K562 (cell line): ENCODE results near the gene FEN1. TPM values are rescaled to one million over a fixed set of nuclear protein-coding genes. Genes with fewer than 3 reads are reported as not detected.

Experiments used
- ATAC-seq: fragments of 200-7000 bp; cut with Tn5 transposase; 3 replicates; pipeline ENCODE4 v1.9.1; 2020; ENCODE audit warnings: moderate library complexity
- BruUV-seq: library from RNA; stranded (reverse); fragments of 400-500 nt; replicated peaks from 2 replicates; lab custom pipeline; 2021; lab: Mats Ljungman, UMichigan
- CTCF ChIA-PET: fragments of 300-600 bp; formaldehyde crosslinking; extraction: SDS; loops from one replicate; lab custom pipeline; 2021; ENCODE audit warnings: low intra/inter-chr PET ratio; lab: Yijun Ruan, JAX
- POLR2A ChIA-PET: fragments of 300-600, 350-650 bp; sonication (Branson Sonifier 250); formaldehyde crosslinking; extraction: SDS; loops from one replicate; lab custom pipeline; 2021; ENCODE audit warnings: antibody characterized with exemption, inconsistent platforms; lab: Yijun Ruan, JAX
- DNase-seq, 4 experiments: peaks; one replicate each; pipeline versions ENCODE4 v3.0.0 to v3.0.0-alpha.2; 2011 to 2018; ENCODE audit warnings: low spot score in 3 of 4, mixed read lengths in 3 of 4; ENCODE audit errors: extremely low read depth in 1 of 4
- FAIRE-seq: peaks from 2 replicates; lab custom pipeline; 2011; peaks lifted over from hg19 to GRCh38; lab: Jason Lieb, UNC
- H2AFZ ChIP-seq: 2 replicates; pipeline ENCODE4 v1.6.0; 2011; ENCODE audit warnings: low read depth, low read length, control low read depth, inconsistent platforms
- H3K27ac ChIP-seq: fragments of 200-600 bp; 3 replicates; pipeline ENCODE4 v1.8.0; 2011; ENCODE audit warnings: low read depth, mild to moderate bottlenecking, control low read depth, inconsistent platforms, low read length, moderate library complexity, mixed read lengths; ENCODE audit errors: extremely low read depth
- H3K27me3 ChIP-seq, 2 experiments: fragments of 300-600 bp in 1 of 2; 2 replicates in 1 of 2; 3 replicates in 1 of 2; pipeline versions ENCODE4 v1.6.0 to v1.8.0; 2011; ENCODE audit warnings: inconsistent platforms in 2 of 2, low read length in 2 of 2, mild to moderate bottlenecking in 1 of 2, mixed read lengths in 1 of 2, moderate library complexity in 1 of 2; ENCODE audit not compliant: control insufficient read depth in 2 of 2, insufficient read depth in 2 of 2
- H3K36me3 ChIP-seq: fragments of 300-600 bp; 3 replicates; pipeline ENCODE4 v1.8.0; 2011; ENCODE audit warnings: mild to moderate bottlenecking, low read length, inconsistent platforms; ENCODE audit not compliant: control insufficient read depth, insufficient read depth
- H3K4me1 ChIP-seq, 2 experiments: fragments of 200-600 bp in 1 of 2; replicated peaks in 1 of 2; 2 replicates in 1 of 2; 3 replicates in 1 of 2; pipeline versions ENCODE4 v1.5.1 to v1.8.0; 2011; ENCODE audit warnings: inconsistent platforms in 2 of 2, low read length in 2 of 2, mild to moderate bottlenecking in 1 of 2, mixed read lengths in 1 of 2, moderate library complexity in 1 of 2; ENCODE audit not compliant: control insufficient read depth in 2 of 2, insufficient read depth in 2 of 2
- H3K4me2 ChIP-seq: 2 replicates; pipeline ENCODE4 v1.6.1; 2011; ENCODE audit warnings: low read length, control low read depth, inconsistent platforms, mixed read lengths; ENCODE audit not compliant: insufficient read depth
- H3K4me3 ChIP-seq: fragments of 200-600 bp; sonication (generic), shearing (Covaris generic); 2 replicates; pipeline ENCODE4 v1.5.1; 2016; ENCODE audit warnings: control low read depth, inconsistent platforms
- H3K79me2 ChIP-seq: fragments of 200-600 bp; 3 replicates; pipeline ENCODE4 v1.8.0; 2011; ENCODE audit warnings: low read length, inconsistent platforms; ENCODE audit not compliant: control insufficient read depth, insufficient read depth
- H3K9ac ChIP-seq, 2 experiments: 2 replicates each; pipeline versions ENCODE4 v1.6.0 to v1.6.1; 2011; ENCODE audit warnings: low read depth in 2 of 2, low read length in 2 of 2, control low read depth in 1 of 2, inconsistent platforms in 1 of 2, mild to moderate bottlenecking in 1 of 2, mixed read lengths in 1 of 2; ENCODE audit not compliant: insufficient read depth in 1 of 2
- H3K9me1 ChIP-seq: one replicate; pipeline ENCODE4 v1.6.0; 2011; ENCODE audit warnings: inconsistent platforms, mild to moderate bottlenecking, low read length, moderate library complexity; ENCODE audit not compliant: control insufficient read depth, insufficient read depth
- H3K9me3 ChIP-seq: replicated peaks from 2 replicates; pipeline ENCODE4 v1.5.1; 2011; ENCODE audit warnings: low read depth, low read length, inconsistent platforms; ENCODE audit not compliant: control insufficient read depth, insufficient read depth
- H4K20me1 ChIP-seq: replicated peaks from 2 replicates; pipeline ENCODE4 v1.6.1; 2011; ENCODE audit warnings: low read length, inconsistent platforms, mixed read lengths; ENCODE audit not compliant: control insufficient read depth, insufficient read depth
- KLF10 ChIP-seq: fragments of 250-450 bp; sonication (Bioruptor Pico); IDR thresholded peaks from 2 replicates; pipeline ENCODE4 v1.6.1; 2021; ENCODE audit warnings: matching md5 sums
- LCOR ChIP-seq: sonication (generic); formaldehyde crosslinking; IDR thresholded peaks from 2 replicates; pipeline ENCODE4 v1.8.0; 2022; ENCODE audit warnings: mild to moderate bottlenecking, missing genetic modification reagents
- POLR2A ChIP-seq: fragments of 450-650 bp; conservative IDR thresholded peaks from 2 replicates; pipeline ENCODE4 v1.6.1; 2016
- POLR2AphosphoS2 ChIP-seq: IDR thresholded peaks from 2 replicates; pipeline ENCODE4 v1.6.1; 2012; ENCODE audit warnings: low read length, improper control_type of control experiment
- POLR2B ChIP-seq: fragments of 450-650 bp; IDR thresholded peaks from 2 replicates; pipeline ENCODE4 v1.6.1; 2018; ENCODE audit warnings: low read depth; ENCODE audit not compliant: partially characterized antibody
- SUPT5H ChIP-seq: fragments of 450-650 bp; IDR thresholded peaks from 2 replicates; pipeline ENCODE4 v1.6.1; 2016
- ZNF124 ChIP-seq: sonication (generic); formaldehyde crosslinking; IDR thresholded peaks from 2 replicates; pipeline ENCODE4 v1.8.1; 2022; ENCODE audit warnings: missing genetic modification reagents
- WGBS: fragments of 100-300 bp; shearing (Covaris generic); methylation state at CpG from one replicate; pipeline ENCODE4 v1.1.6; 2016; ENCODE audit warnings: low coverage, mixed read lengths; ENCODE audit not compliant: insufficient coverage; ENCODE audit errors: missing lambda C conversion rate; 5-methylcytosine and 5-hydroxymethylcytosine counted together
- in situ Hi-C: fragments of 300-500 bp; cut with MboI; formaldehyde crosslinking; loops from 4 replicates; pipeline ENCODE4 v1.15.0; 2018; ENCODE audit warnings: inconsistent platforms, mixed read lengths
- intact Hi-C: fragments of 100-400 bp; cut with micrococcal nuclease; formaldehyde crosslinking; loops from 2 replicates; pipeline ENCODE4 v1.14.2; 2022
- polyA plus RNA-seq, 8 experiments: library from polyadenylated mRNA; depleted of rRNA in 4 of 8; stranded (reverse) in 5 of 8; unstranded in 3 of 8; fragments of >200 nt; fragmentation: Nextera tagmentation in 2 of 8; fragmentation: Illumina TruSeq in 1 of 8; extraction: Ambion mirVana in 2 of 8; extraction: Trizol in 1 of 8; gene quantifications; 2 replicates each; pipeline versions ENCODE4 v1.2.1 to v1.2.3, GENCODE V29; 2011 to 2014; ENCODE audit warnings: inconsistent platforms in 1 of 8, missing spikeins in 1 of 8
- total RNA-seq, 7 experiments: library from RNA; depleted of rRNA in 6 of 7; stranded (reverse); fragments of >200 nt in 6 of 7; fragmentation: Illumina TruSeq in 2 of 7; extraction: Trizol in 2 of 7; gene quantifications; 2 replicates each; pipeline versions ENCODE4 v1.2.1 to v1.2.3, GENCODE V29; 2011 to 2021; ENCODE audit warnings: low replicate concordance in 1 of 7
- TF ChIP-seq, protein P1 (sequence below): sonication (generic); formaldehyde crosslinking; IDR thresholded peaks from 2 replicates; pipeline ENCODE4 v1.8.0; 2022; ENCODE audit warnings: missing genetic modification reagents, mild to moderate bottlenecking, moderate library complexity, borderline replicate concordance
- TF ChIP-seq, protein P2 (sequence below): fragments of 250-450 bp; sonication (Bioruptor Pico); IDR thresholded peaks from 2 replicates; pipeline ENCODE4 v1.6.1; 2021; ENCODE audit warnings: mild to moderate bottlenecking
- TF ChIP-seq, protein P3 (sequence below), 2 experiments: IDR thresholded peaks; 2 replicates each; pipeline ENCODE4 v1.6.1; 2012; ENCODE audit warnings: improper control_type of control experiment in 2 of 2, low read depth in 2 of 2, low read length in 2 of 2, borderline replicate concordance in 1 of 2
- TF ChIP-seq, protein P4 (sequence below): sonication (generic); formaldehyde crosslinking; IDR thresholded peaks from 2 replicates; pipeline ENCODE4 v1.8.0; 2023; ENCODE audit warnings: missing genetic modification reagents, mild to moderate bottlenecking, borderline replicate concordance

FEN1 gene
- total and polyA plus RNA-seq, 9 of the 15 experiments (the other 6 are each of a cell fraction or from before 2014, with no cell fraction given), result 58.1 to 156 (median 137) TPM

GRCh38 chr11:61806785-61807184 lies 14.1 kb downstream of the FEN1 start:
- Histone ChIP-seq H4K20me1 (no peaks in the 10 kb centered on the region; the same call in 1 of the 2 replicates), H3K4me3 (no peak overlapping the region), H3K27ac (no peak overlapping the region), H3K9me3 (no peaks in the 10 kb centered on the region), H3K79me2 (peaks cover 32% of the 10 kb centered on the region; the same call in 2 of the 3 replicates), H3K4me1 (peaks cover 22 to 26% of the 10 kb centered on the region in 2 experiments; a peak in 4 of 5 replicates), H3K9me1 (peaks cover 6% of the 10 kb centered on the region), H2AFZ (no peak overlapping the region), H3K27me3 (no peaks in the 10 kb centered on the region), H3K36me3 (peaks cover 97% of the 10 kb centered on the region), H3K9ac (peak overlapping the region in 1 of 2 experiments; percentile 68; a peak in 1 of 4 replicates), H3K4me2 (no peak overlapping the region)
- intact Hi-C loops, result no loop called here
- no TSS peak for BruUV-seq
- CTCF ChIA-PET, result no interaction called here
- in situ Hi-C loops, result no loop called here
- ATAC-seq (peak; percentile 13; the same call in 1 of the 3 replicates), DNase-seq (no peak), FAIRE-seq (no peak)
- POLR2A ChIA-PET, result interaction anchor here (0.8 to 7.6 kb wide), 5 partner anchors 9 to 142 kb away, joined by 3 to 97 read pairs (median 16); partner anchors contain the start of genes FADS1, FEN1 and TMEM258
- TF ChIP-seq, protein P1, sequence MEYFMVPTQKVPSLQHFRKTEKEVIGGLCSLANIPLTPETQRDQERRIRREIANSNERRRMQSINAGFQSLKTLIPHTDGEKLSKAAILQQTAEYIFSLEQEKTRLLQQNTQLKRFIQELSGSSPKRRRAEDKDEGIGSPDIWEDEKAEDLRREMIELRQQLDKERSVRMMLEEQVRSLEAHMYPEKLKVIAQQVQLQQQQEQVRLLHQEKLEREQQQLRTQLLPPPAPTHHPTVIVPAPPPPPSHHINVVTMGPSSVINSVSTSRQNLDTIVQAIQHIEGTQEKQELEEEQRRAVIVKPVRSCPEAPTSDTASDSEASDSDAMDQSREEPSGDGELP (CRISPR knock-in tag), result peak; percentile 13; the same call in 1 of the 2 replicates
- TF ChIP-seq, protein P2, sequence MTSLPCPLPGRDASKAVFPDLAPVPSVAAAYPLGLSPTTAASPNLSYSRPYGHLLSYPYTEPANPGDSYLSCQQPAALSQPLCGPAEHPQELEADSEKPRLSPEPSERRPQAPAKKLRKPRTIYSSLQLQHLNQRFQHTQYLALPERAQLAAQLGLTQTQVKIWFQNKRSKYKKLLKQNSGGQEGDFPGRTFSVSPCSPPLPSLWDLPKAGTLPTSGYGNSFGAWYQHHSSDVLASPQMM (CRISPR knock-in tag), result 0 out of 2 replicates have a peak, but pooled peaks have one; percentile 23
- peak; percentile 82 for TF ChIP-seq POLR2AphosphoS2
- TF ChIP-seq, protein P3, sequence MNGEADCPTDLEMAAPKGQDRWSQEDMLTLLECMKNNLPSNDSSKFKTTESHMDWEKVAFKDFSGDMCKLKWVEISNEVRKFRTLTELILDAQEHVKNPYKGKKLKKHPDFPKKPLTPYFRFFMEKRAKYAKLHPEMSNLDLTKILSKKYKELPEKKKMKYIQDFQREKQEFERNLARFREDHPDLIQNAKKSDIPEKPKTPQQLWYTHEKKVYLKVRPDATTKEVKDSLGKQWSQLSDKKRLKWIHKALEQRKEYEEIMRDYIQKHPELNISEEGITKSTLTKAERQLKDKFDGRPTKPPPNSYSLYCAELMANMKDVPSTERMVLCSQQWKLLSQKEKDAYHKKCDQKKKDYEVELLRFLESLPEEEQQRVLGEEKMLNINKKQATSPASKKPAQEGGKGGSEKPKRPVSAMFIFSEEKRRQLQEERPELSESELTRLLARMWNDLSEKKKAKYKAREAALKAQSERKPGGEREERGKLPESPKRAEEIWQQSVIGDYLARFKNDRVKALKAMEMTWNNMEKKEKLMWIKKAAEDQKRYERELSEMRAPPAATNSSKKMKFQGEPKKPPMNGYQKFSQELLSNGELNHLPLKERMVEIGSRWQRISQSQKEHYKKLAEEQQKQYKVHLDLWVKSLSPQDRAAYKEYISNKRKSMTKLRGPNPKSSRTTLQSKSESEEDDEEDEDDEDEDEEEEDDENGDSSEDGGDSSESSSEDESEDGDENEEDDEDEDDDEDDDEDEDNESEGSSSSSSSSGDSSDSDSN (IDR thresholded peaks at IDR 0.05; ENCODE audit: borderline replicate concordance in 1 of 2, low read depth in 2 of 2, low read length in 2 of 2), result no peak
- TF ChIP-seq SUPT5H, result peak; percentile 78
- TF ChIP-seq KLF10 (CRISPR knock-in tag), result peak; percentile 22; the same call in 1 of the 2 replicates
- TF ChIP-seq, protein P4, sequence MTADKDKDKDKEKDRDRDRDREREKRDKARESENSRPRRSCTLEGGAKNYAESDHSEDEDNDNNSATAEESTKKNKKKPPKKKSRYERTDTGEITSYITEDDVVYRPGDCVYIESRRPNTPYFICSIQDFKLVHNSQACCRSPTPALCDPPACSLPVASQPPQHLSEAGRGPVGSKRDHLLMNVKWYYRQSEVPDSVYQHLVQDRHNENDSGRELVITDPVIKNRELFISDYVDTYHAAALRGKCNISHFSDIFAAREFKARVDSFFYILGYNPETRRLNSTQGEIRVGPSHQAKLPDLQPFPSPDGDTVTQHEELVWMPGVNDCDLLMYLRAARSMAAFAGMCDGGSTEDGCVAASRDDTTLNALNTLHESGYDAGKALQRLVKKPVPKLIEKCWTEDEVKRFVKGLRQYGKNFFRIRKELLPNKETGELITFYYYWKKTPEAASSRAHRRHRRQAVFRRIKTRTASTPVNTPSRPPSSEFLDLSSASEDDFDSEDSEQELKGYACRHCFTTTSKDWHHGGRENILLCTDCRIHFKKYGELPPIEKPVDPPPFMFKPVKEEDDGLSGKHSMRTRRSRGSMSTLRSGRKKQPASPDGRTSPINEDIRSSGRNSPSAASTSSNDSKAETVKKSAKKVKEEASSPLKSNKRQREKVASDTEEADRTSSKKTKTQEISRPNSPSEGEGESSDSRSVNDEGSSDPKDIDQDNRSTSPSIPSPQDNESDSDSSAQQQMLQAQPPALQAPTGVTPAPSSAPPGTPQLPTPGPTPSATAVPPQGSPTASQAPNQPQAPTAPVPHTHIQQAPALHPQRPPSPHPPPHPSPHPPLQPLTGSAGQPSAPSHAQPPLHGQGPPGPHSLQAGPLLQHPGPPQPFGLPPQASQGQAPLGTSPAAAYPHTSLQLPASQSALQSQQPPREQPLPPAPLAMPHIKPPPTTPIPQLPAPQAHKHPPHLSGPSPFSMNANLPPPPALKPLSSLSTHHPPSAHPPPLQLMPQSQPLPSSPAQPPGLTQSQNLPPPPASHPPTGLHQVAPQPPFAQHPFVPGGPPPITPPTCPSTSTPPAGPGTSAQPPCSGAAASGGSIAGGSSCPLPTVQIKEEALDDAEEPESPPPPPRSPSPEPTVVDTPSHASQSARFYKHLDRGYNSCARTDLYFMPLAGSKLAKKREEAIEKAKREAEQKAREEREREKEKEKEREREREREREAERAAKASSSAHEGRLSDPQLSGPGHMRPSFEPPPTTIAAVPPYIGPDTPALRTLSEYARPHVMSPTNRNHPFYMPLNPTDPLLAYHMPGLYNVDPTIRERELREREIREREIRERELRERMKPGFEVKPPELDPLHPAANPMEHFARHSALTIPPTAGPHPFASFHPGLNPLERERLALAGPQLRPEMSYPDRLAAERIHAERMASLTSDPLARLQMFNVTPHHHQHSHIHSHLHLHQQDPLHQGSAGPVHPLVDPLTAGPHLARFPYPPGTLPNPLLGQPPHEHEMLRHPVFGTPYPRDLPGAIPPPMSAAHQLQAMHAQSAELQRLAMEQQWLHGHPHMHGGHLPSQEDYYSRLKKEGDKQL, result no peak
- TF ChIP-seq POLR2B, result peak; percentile 35
- TF ChIP-seq LCOR (CRISPR knock-in tag), result 0 out of 2 replicates have a peak, but pooled peaks have one; percentile 37
- peak; percentile 71 for TF ChIP-seq POLR2A
- no peak for TF ChIP-seq ZNF124 (CRISPR knock-in tag)
- WGBS, result 92% methylated on average over 5 of the region's 5 CpGs
